ENCODE measurements around the gene MLH3.
"Not testable (repeated sequence)": the region's sequence is repeated elsewhere in the genome, so short reads cannot be mapped to it uniquely, and the experiment has no call there.

Gene MLH3

DNA sequence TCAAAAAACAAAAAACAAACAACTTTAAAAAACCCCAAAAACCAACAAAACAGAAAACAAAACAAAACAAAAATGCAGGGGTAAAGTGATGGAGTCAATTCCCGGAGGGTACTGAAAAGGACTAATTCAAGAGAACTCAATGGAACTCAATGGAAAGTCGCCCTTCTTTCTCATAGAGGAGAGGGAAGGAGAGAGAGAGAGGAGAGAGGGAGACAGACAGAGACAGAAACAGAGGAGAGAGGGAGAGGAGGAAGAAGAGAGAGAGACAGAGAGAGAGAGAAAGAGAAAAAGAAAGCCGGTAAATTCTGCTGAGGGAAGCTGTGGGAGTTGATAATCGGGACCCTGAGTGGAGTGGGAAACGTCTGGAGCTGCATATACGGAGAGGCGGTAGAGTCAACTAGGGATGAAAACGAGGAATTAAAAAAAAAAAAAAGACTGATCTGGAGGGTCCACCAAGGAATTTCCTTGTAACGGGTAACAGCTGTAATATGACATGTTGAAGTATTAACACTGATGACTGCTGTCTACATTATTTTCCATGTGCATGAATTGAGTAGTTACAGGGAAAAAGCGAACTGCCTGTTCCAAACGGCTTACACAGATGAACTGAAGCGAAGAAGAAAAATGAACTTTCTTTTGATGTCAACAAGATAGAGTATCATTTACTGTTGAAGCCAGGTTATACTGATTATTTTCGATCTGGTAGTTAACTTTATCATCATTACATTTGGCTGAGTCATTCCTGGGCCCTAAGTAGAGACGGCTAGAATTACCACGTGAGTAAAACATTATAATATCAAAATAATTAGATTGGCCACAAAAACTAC lies 17.2 kb upstream of the MLH3 start:
- Histone ChIP-seq H3K27me3 (ENCODE audit: insufficient read depth, poor library complexity, severe bottlenecking) (no peaks in the 10 kb centered on the region), H3K27ac (ENCODE audit: poor library complexity, severe bottlenecking) (peak overlapping the region; percentile 57), H3K9me3 (ENCODE audit: severe bottlenecking) (no peaks in the 10 kb centered on the region), H3K4me1 (ENCODE audit: insufficient read depth, poor library complexity, severe bottlenecking) (no peaks in the 10 kb centered on the region), H3K4me3 (ENCODE audit: severe bottlenecking) (peak overlapping the region; percentile 36), H3K36me3 (ENCODE audit: low read depth) (no peaks in the 10 kb centered on the region)
- no peak for DNase-seq (ENCODE audit: low spot score)
- TF ChIP-seq, protein P1, sequence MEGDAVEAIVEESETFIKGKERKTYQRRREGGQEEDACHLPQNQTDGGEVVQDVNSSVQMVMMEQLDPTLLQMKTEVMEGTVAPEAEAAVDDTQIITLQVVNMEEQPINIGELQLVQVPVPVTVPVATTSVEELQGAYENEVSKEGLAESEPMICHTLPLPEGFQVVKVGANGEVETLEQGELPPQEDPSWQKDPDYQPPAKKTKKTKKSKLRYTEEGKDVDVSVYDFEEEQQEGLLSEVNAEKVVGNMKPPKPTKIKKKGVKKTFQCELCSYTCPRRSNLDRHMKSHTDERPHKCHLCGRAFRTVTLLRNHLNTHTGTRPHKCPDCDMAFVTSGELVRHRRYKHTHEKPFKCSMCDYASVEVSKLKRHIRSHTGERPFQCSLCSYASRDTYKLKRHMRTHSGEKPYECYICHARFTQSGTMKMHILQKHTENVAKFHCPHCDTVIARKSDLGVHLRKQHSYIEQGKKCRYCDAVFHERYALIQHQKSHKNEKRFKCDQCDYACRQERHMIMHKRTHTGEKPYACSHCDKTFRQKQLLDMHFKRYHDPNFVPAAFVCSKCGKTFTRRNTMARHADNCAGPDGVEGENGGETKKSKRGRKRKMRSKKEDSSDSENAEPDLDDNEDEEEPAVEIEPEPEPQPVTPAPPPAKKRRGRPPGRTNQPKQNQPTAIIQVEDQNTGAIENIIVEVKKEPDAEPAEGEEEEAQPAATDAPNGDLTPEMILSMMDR (IDR thresholded peaks at IDR 0.05; ENCODE audit: poor library complexity, severe bottlenecking) = no peak
- peak; percentile 6; the same call in 2 of the 3 replicates for ATAC-seq (ENCODE audit: low read depth)

DNA sequence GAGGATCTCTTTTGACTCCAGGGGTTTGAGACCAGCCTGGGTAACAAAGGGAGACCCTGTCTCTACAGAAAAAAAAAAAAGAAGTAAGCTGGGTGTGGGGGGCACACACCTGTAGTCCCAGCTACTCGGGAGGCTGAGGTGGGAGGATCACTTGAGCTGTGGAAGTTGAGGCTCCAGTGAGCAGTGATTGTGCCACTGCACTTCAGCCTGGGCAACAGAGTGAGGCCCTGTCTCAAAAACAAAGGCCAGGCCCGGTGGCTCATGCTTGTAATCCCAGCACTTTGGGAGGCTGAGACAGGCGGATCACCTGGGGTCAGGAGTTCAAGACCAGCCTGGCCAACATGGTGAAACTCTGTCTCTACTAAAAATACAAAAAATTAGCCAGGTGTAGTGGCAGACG lies 16.5 kb upstream of the MLH3 start:
- H3K9me3 ChIP-seq (ENCODE audit: severe bottlenecking); DNase-seq (ENCODE audit: low spot score); H3K4me1 ChIP-seq (ENCODE audit: insufficient read depth, poor library complexity, severe bottlenecking); H3K27me3 ChIP-seq (ENCODE audit: insufficient read depth, poor library complexity, severe bottlenecking); H3K36me3 ChIP-seq (ENCODE audit: low read depth); ATAC-seq (ENCODE audit: low read depth): not testable (repeated sequence)
- peak overlapping the region; percentile 36 for H3K4me3 ChIP-seq (ENCODE audit: severe bottlenecking)
- H3K27ac ChIP-seq (ENCODE audit: poor library complexity, severe bottlenecking) = peak overlapping the region; percentile 57

DNA sequence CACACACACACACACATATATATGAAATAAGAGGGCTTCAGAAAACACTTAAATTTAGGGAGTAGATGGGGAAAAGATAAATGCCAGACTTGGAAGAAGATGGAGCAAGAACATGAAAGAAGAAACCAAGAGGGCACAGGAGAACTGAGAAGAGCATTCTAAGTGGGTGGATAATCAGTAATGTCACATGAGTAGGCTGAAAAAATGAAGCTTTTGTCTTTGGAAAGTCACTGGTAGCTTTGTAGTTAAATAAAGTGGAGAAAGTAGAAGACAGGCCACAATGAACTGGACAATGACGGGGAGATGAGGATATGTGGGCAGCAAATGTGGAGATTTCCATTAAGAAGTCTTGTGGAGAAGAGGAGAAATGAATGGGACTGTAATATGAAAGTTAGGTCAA lies 15.9 kb upstream of the MLH3 start:
- Histone ChIP-seq H3K27ac (ENCODE audit: poor library complexity, severe bottlenecking) (no peak overlapping the region), H3K4me1 (ENCODE audit: insufficient read depth, poor library complexity, severe bottlenecking) (no peaks in the 10 kb centered on the region), H3K4me3 (ENCODE audit: severe bottlenecking) (no peak overlapping the region), H3K9me3 (ENCODE audit: severe bottlenecking) (no peaks in the 10 kb centered on the region), H3K27me3 (ENCODE audit: insufficient read depth, poor library complexity, severe bottlenecking) (no peaks in the 10 kb centered on the region), H3K36me3 (ENCODE audit: low read depth) (no peaks in the 10 kb centered on the region)
- ATAC-seq (ENCODE audit: low read depth) = no peak
- TF ChIP-seq, protein P1 (IDR thresholded peaks at IDR 0.05; ENCODE audit: poor library complexity, severe bottlenecking) = no peak
- DNase-seq (ENCODE audit: low spot score) = no peak

DNA sequence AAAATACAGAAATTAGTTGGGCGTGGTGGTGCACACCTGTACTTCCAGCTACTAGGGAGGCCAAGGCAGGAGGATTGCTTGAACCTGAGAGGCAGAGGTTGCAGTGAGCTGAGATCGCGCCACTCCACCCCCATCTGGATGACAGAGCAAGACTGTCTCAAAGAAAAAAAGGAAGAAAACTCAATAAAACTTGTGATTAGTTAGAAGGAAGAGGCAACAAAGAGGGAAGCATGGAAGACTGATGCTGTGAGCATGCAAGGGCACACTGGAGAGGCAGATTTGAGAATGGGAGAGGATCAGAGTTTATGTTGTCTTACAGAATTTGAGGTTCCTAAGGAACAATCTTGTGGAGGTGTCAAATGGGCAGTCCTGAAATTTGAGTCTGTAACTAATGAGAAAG lies 15.4 kb upstream of the MLH3 start:
- Histone ChIP-seq H3K36me3 (ENCODE audit: low read depth) (peaks cover under 1% of the 10 kb centered on the region), H3K4me1 (ENCODE audit: insufficient read depth, poor library complexity, severe bottlenecking) (no peaks in the 10 kb centered on the region), H3K4me3 (ENCODE audit: severe bottlenecking) (no peak overlapping the region), H3K9me3 (ENCODE audit: severe bottlenecking) (no peaks in the 10 kb centered on the region), H3K27ac (ENCODE audit: poor library complexity, severe bottlenecking) (no peak overlapping the region), H3K27me3 (ENCODE audit: insufficient read depth, poor library complexity, severe bottlenecking) (no peaks in the 10 kb centered on the region)
- no peak for ATAC-seq (ENCODE audit: low read depth)
- TF ChIP-seq, protein P1 (IDR thresholded peaks at IDR 0.05; ENCODE audit: poor library complexity, severe bottlenecking) = no peak
- DNase-seq (ENCODE audit: low spot score) = no peak

DNA sequence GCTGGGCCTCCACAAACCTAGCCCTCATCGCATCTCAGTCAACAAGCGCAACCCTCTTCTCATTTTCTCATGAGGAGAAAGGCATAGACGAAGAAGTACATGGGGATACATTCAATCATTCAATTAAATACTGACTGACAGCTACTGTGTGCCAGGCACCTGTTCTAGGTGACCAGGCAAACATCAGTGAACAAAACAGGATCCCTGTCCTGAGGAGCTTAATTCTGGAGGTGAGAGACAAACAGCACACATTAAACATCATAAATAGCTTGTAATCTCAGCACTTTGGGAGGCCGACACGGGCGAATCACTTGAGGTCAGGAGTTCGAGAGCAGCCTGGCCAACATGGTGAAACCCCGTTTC lies 12.9 kb upstream of the MLH3 start:
- Histone ChIP-seq H3K4me1 (ENCODE audit: insufficient read depth, poor library complexity, severe bottlenecking) (no peaks in the 10 kb centered on the region), H3K36me3 (ENCODE audit: low read depth) (peaks cover 25% of the 10 kb centered on the region), H3K4me3 (ENCODE audit: severe bottlenecking) (peak overlapping the region; percentile 80), H3K9me3 (ENCODE audit: severe bottlenecking) (no peaks in the 10 kb centered on the region), H3K27ac (ENCODE audit: poor library complexity, severe bottlenecking) (peak overlapping the region; percentile 48), H3K27me3 (ENCODE audit: insufficient read depth, poor library complexity, severe bottlenecking) (no peaks in the 10 kb centered on the region)
- no peak for ATAC-seq (ENCODE audit: low read depth)
- DNase-seq (ENCODE audit: low spot score) = no peak
- TF ChIP-seq, protein P1 (IDR thresholded peaks at IDR 0.05; ENCODE audit: poor library complexity, severe bottlenecking) = no peak
